B cell (primary cell): ENCODE measurements around the gene C5orf34. TPM values are rescaled to one million over a fixed set of nuclear protein-coding genes. Genes with fewer than 3 reads are reported as not detected.

ENCODE experiments used
- ATAC-seq: fragments of 200-7000 bp; cut with Tn5 transposase; one replicate; pipeline ENCODE4 v1.10.0; 2021; ENCODE audit warnings: low read depth, mild to moderate bottlenecking, moderate number of reproducible peaks, moderate library complexity
- CTCF ChIA-PET: fragments of 350-600 bp; sonication (Branson Sonifier 250); formaldehyde crosslinking; loops from one replicate; lab custom pipeline; 2021; ENCODE audit warnings: antibody characterized with exemption, inconsistent platforms; lab: Charles Lee
- POLR2A ChIA-PET: fragments of 350-600 bp; sonication (Branson Sonifier 250); formaldehyde crosslinking; loops from one replicate; lab custom pipeline; 2021; ENCODE audit warnings: antibody characterized with exemption; lab: Charles Lee
- DNase-seq: peaks from one replicate; pipeline ENCODE4 v3.0.0; 2013
- H2AFZ ChIP-seq: 2 replicates; pipeline ENCODE4 v1.6.1; 2012; ENCODE audit warnings: mild to moderate bottlenecking, low read depth, low read length; ENCODE audit not compliant: insufficient read depth, poor library complexity, severe bottlenecking
- H3K27ac ChIP-seq, 2 donors: 1 replicate in 1 of 2; 2 replicates in 1 of 2; pipeline ENCODE4 v1.5.1; 2012 to 2013; ENCODE audit warnings: low read length in 2 of 2, mild to moderate bottlenecking in 2 of 2, moderate library complexity in 1 of 2
- H3K27me3 ChIP-seq, 4 experiments: fragments of 200-600 bp in 1 of 4; sonication (generic) in 1 of 4; replicated peaks in 1 of 4; 1 replicate in 2 of 4; 2 replicates in 2 of 4; pipeline versions ENCODE4 v1.6.1 to v1.7.0; 2013 to 2016; ENCODE audit warnings: low read length in 3 of 4, mild to moderate bottlenecking in 2 of 4, mixed read lengths in 1 of 4, moderate library complexity in 1 of 4; ENCODE audit not compliant: insufficient read depth in 4 of 4, control insufficient read depth in 3 of 4; ENCODE audit errors: control extremely low read depth in 1 of 4
- H3K36me3 ChIP-seq, 2 experiments: replicated peaks in 1 of 2; 1 replicate in 1 of 2; 2 replicates in 1 of 2; pipeline versions ENCODE4 v1.6.1 to v1.7.1; 2013; ENCODE audit warnings: low read length in 1 of 2; ENCODE audit not compliant: insufficient read depth in 2 of 2, control insufficient read depth in 1 of 2; ENCODE audit errors: control extremely low read depth in 1 of 2, extremely low read depth in 1 of 2
- H3K4me1 ChIP-seq, 2 donors: fragments of 200-600 bp in 1 of 2; sonication (generic) in 1 of 2; 1 replicate in 1 of 2; 2 replicates in 1 of 2; pipeline versions ENCODE4 v1.5.1 to v1.6.1; 2013 to 2017; ENCODE audit warnings: low read length in 2 of 2; ENCODE audit not compliant: control insufficient read depth in 2 of 2, insufficient read depth in 2 of 2
- H3K4me2 ChIP-seq: replicated peaks from 2 replicates; pipeline ENCODE3; 2012; ENCODE audit warnings: mild to moderate bottlenecking, low read depth, low read length; ENCODE audit not compliant: poor library complexity, severe bottlenecking
- H3K4me3 ChIP-seq, 5 experiments: fragments of 200-600 bp in 1 of 5; sonication (generic) in 1 of 5; 1 replicate in 3 of 5; 2 replicates in 2 of 5; pipeline versions ENCODE4 v1.5.1 to v1.7.0; 2011 to 2016; ENCODE audit warnings: low read length in 4 of 5, mild to moderate bottlenecking in 4 of 5, low read depth in 2 of 5, control low read depth in 1 of 5, moderate library complexity in 1 of 5; ENCODE audit not compliant: insufficient read depth in 1 of 5; ENCODE audit errors: control extremely low read depth in 1 of 5, extremely low read depth in 1 of 5
- H3K79me2 ChIP-seq: fragments of 200-600 bp; sonication (generic); one replicate; pipeline ENCODE4 v1.6.0; 2016; ENCODE audit warnings: low read length; ENCODE audit not compliant: control insufficient read depth, insufficient read depth
- H3K9ac ChIP-seq: fragments of 200-600 bp; sonication (generic); 2 replicates; pipeline ENCODE4 v1.6.1; 2017; ENCODE audit warnings: mild to moderate bottlenecking, low read length, moderate library complexity
- H3K9me3 ChIP-seq, 3 donors: one replicate each; pipeline versions ENCODE4 v1.6.1 to v1.7.1; 2013; ENCODE audit warnings: low read length in 2 of 3; ENCODE audit not compliant: control insufficient read depth in 2 of 3, insufficient read depth in 1 of 3; ENCODE audit errors: control extremely low read depth in 1 of 3
- H4K20me1 ChIP-seq: 2 replicates; pipeline ENCODE4 v1.6.0; 2012; ENCODE audit warnings: mild to moderate bottlenecking, low read length; ENCODE audit not compliant: insufficient read depth, control insufficient read depth, poor library complexity, severe bottlenecking
- H3K27ac Mint-ChIP-seq: one replicate; pipeline ENCODE4 v1.8.0; 2021; ENCODE audit warnings: mixed read lengths
- H3K27me3 Mint-ChIP-seq: one replicate; pipeline ENCODE4 v1.8.0; 2021; ENCODE audit warnings: mixed read lengths
- H3K4me1 Mint-ChIP-seq: one replicate; pipeline ENCODE4 v1.8.0; 2021; ENCODE audit warnings: mixed read lengths
- H3K4me3 Mint-ChIP-seq: one replicate; pipeline ENCODE4 v1.8.0; 2021; ENCODE audit warnings: mixed read lengths
- H3K9me3 Mint-ChIP-seq: one replicate; pipeline ENCODE4 v1.8.0; 2022; ENCODE audit warnings: mixed read lengths; ENCODE audit not compliant: insufficient read depth
- EZH2 ChIP-seq: IDR thresholded peaks from 2 replicates; pipeline ENCODE4 v1.6.1; 2012; ENCODE audit warnings: borderline replicate concordance, low read depth, mild to moderate bottlenecking, moderate library complexity, low read length; ENCODE audit not compliant: insufficient read depth, poor library complexity, severe bottlenecking
- WGBS: methylation state at CpG from one replicate; pipeline ENCODE4 v1.1.5; 2013; ENCODE audit warnings: missing lambda C conversion rate; ENCODE audit not compliant: insufficient coverage; 5-methylcytosine and 5-hydroxymethylcytosine counted together
- intact Hi-C: fragments of 100-400 bp; cut with micrococcal nuclease; formaldehyde crosslinking; loops from one replicate; pipeline ENCODE4 v1.10.0; 2022
- polyA plus RNA-seq: library from polyadenylated mRNA; depleted of rRNA; stranded (reverse); fragments of >200 nt; gene quantifications from 2 replicates; pipeline ENCODE4 v1.2.3, GENCODE V29; 2012
- total RNA-seq, 2 donors: library from RNA; stranded (reverse); fragments of 120-200 nt in 1 of 2; gene quantifications; 1 replicate in 1 of 2; 2 replicates in 1 of 2; pipeline versions ENCODE4 v1.2.3 to v1.2.4, GENCODE V29; 2013 to 2022
- TF ChIP-seq, protein P1 (sequence below): fragments of 200-600 bp; IDR thresholded peaks from one replicate; pipeline ENCODE4 v1.8.0; 2022; ENCODE audit warnings: antibody characterized with exemption, mild to moderate bottlenecking

C5orf34 gene
- total and polyA plus RNA-seq, 2 donors (not counting 1 experiment from before 2014, with no cell fraction given) = 2.6 to 5.5 TPM

DNA sequence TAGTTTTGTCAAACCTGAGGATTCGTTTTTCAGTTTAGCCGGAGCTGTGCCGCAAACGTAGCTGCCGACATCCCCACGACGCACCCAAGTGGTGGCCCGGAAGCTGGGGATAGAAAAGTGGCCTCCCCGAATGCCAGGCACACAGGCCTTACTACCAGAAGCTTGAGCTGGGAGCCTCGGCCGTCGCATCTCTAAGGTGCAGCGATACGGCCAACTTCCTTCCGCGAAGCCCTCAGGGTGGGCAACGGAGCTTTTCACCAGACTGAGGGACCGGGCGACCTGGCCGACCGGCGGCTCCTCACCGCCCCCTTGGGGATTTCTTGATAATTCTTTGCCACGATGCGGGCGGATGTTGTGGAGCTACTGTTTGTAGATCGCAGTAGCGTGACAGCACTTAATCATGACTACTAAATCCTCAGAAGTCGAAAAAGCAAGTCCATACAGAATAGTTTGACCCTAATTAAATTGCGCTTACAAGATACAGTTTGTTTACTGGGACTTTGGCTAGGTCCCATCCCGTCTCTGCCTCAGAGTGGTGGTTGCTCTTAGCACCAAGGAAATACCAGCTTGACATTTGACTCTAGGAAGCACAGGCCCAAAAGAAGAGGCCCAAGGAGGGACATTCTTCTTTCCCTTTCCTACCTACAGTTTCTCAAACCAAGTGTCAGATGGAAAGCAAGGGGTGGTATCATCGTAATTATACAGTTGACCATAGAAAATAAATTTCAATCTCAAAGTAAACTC is 30.7 kb downstream of the C5orf34 start:
- H3K9me3 Mint-ChIP-seq = no peaks in the 10 kb centered on the region
- H4K20me1 ChIP-seq = no peaks in the 10 kb centered on the region
- intact Hi-C loops = loop anchor here (1.0 to 10.0 kb wide), 5 partner anchors 95 to 1557 kb away; partner anchors contain the start of genes FBXO4 and HMGCS1
- H3K4me3 Mint-ChIP-seq = peak overlapping the region; percentile 100
- H3K27me3 Mint-ChIP-seq = no peaks in the 10 kb centered on the region
- H3K79me2 ChIP-seq = peaks cover 18% of the 10 kb centered on the region
- H3K27me3 ChIP-seq = no peaks in the 10 kb centered on the region
- peak overlapping the region; percentile 87 for H2AFZ ChIP-seq
- peak overlapping the region; percentile 100 for H3K27ac Mint-ChIP-seq
- H3K36me3 ChIP-seq = peaks cover 0 to 2% of the 10 kb centered on the region in 2 experiments
- H3K4me1 Mint-ChIP-seq = peaks cover 33% of the 10 kb centered on the region
- ATAC-seq (peak; percentile 68), DNase-seq (peak; percentile 93)
- CTCF ChIA-PET = interaction anchor here (0.6 to 3.2 kb wide), 31 partner anchors 8 to 604 kb away, joined by 3 to 41 read pairs (median 6); partner anchors contain the start of genes C5orf34, CCL28, HMGCS1 and NNT
- peak overlapping the region; percentile 93 for H3K9ac ChIP-seq
- TF ChIP-seq, protein P1, sequence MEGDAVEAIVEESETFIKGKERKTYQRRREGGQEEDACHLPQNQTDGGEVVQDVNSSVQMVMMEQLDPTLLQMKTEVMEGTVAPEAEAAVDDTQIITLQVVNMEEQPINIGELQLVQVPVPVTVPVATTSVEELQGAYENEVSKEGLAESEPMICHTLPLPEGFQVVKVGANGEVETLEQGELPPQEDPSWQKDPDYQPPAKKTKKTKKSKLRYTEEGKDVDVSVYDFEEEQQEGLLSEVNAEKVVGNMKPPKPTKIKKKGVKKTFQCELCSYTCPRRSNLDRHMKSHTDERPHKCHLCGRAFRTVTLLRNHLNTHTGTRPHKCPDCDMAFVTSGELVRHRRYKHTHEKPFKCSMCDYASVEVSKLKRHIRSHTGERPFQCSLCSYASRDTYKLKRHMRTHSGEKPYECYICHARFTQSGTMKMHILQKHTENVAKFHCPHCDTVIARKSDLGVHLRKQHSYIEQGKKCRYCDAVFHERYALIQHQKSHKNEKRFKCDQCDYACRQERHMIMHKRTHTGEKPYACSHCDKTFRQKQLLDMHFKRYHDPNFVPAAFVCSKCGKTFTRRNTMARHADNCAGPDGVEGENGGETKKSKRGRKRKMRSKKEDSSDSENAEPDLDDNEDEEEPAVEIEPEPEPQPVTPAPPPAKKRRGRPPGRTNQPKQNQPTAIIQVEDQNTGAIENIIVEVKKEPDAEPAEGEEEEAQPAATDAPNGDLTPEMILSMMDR = peak; percentile 81
- no peak for TF ChIP-seq EZH2
- H3K27ac ChIP-seq = peak overlapping the region; percentile 94 to 99
- no peaks in the 10 kb centered on the region for H3K9me3 ChIP-seq
- H3K4me2 ChIP-seq = peak overlapping the region; percentile 77
- POLR2A ChIA-PET = interaction anchor here (0.6 to 2.6 kb wide), 21 partner anchors 30 to 1580 kb away, joined by 3 to 38 read pairs (median 9); partner anchors contain the start of genes C5orf34, FBXO4, HMGCS1 and NNT
- 0% methylated on average over 31 of the region's 32 CpGs for WGBS
- peak overlapping the region; percentile 58 to 92 (median 89) for H3K4me3 ChIP-seq
- peaks cover 22 to 23% of the 10 kb centered on the region in 2 donors for H3K4me1 ChIP-seq
